Measurements from ENCODE around the gene RBM6. TPM values are rescaled to one million over a fixed set of nuclear protein-coding genes. Genes with fewer than 3 reads are reported as not detected.

RBM6 gene
- total and polyA plus RNA-seq, 2 of the 4 experiments (the other 2 are of a cell fraction), result 38.5 to 64.6 TPM

- no peaks in the 10 kb centered on the region for H3K36me3 ChIP-seq (ENCODE audit: control insufficient read depth, insufficient read depth, low read length)
- ChIA-PET CTCF (no interaction called here), POLR2A (ENCODE audit: unreplicated experiment) (no interaction called here)
- H4K91ac ChIP-seq (ENCODE audit: insufficient read depth, low read depth, low read length), result no peak overlapping the region
- no peaks in the 10 kb centered on the region for H3K9me3 ChIP-seq (ENCODE audit: control insufficient read depth, insufficient read depth, low read length)
- peaks cover 3% of the 10 kb centered on the region for H3K9me1 ChIP-seq (ENCODE audit: insufficient read depth, low read length)
- no peak overlapping the region for H3K4me2 ChIP-seq (ENCODE audit: low read depth, low read length)
- H2AK9ac ChIP-seq (replicated peaks; ENCODE audit: low read depth, low read length, poor library complexity), result no peak overlapping the region
- in situ Hi-C loops (cut with MboI; ENCODE audit: low sequenced_read_pairs), result no loop called here
- BruUV-seq (replicated peaks), result no TSS peak
- no peak overlapping the region for H2BK5ac ChIP-seq (ENCODE audit: low read depth, low read length, poor library complexity, severe bottlenecking)
- no peak overlapping the region for H2BK15ac ChIP-seq (ENCODE audit: low read depth, low read length)
- no peak overlapping the region for H4K5ac ChIP-seq (ENCODE audit: low read depth, low read length)
- H3K27ac ChIP-seq (ENCODE audit: insufficient read depth, low read length), result no peak overlapping the region
- peaks cover 4 to 11% of the 10 kb centered on the region in 2 experiments; a peak in 2 of 4 replicates for H3K79me1 ChIP-seq (ENCODE audit: low read depth in 1 of 2, low read length in 2 of 2)
- H2AFZ ChIP-seq (replicated peaks; ENCODE audit: low read length, poor library complexity), result no peak overlapping the region
- no peak overlapping the region for H4K8ac ChIP-seq (ENCODE audit: low read depth in 2 of 2, low read length in 2 of 2)
- ATAC-seq (ENCODE audit: low read depth) (no peak), DNase-seq (no peak)
- 69% methylated on average over 3 of the region's 3 CpGs; no CpG with 5 or more reads in 1 of the 2 experiments for WGBS, 2 experiments (ENCODE audit: extremely low coverage in 2 of 2, insufficient read length in 1 of 2)
- H2AK5ac ChIP-seq (ENCODE audit: low read depth, low read length), result no peak overlapping the region
- dilution Hi-C loops (cut with HindIII; ENCODE audit: low sequenced_read_pairs, unreplicated experiment), result no loop called here
- intact Hi-C loops (cut with micrococcal nuclease), result no loop called here
- peaks cover 12% of the 10 kb centered on the region for H4K20me1 ChIP-seq (ENCODE audit: insufficient read depth, low read length)
- TF ChIP-seq CHD1 (IDR thresholded peaks at IDR 0.05; ENCODE audit: low read depth, low read length) (no peak), MAFK (IDR thresholded peaks at IDR 0.05; ENCODE audit: low read depth, low read length) (peak; percentile 75)
- no peak overlapping the region for H2BK120ac ChIP-seq (ENCODE audit: low read depth, low read length)
- H2BK20ac ChIP-seq (ENCODE audit: low read depth, low read length), result no peak overlapping the region
- H3K23ac ChIP-seq (ENCODE audit: low read depth, low read length), result no peak overlapping the region
- H3K56ac ChIP-seq (ENCODE audit: extremely low read depth, insufficient read depth, low read length), result no peak overlapping the region
- H3K27me3 ChIP-seq (ENCODE audit: control insufficient read depth, insufficient read depth, low read length), result no peaks in the 10 kb centered on the region
- no peak overlapping the region for H3K4me3 ChIP-seq (ENCODE audit: insufficient read depth, low read depth, low read length)
- no peak overlapping the region for H3K18ac ChIP-seq (ENCODE audit: low read depth, low read length)
- H3K14ac ChIP-seq (replicated peaks; ENCODE audit: low read depth, low read length), result no peak overlapping the region
- peaks cover 4% of the 10 kb centered on the region; the same call in 1 of the 2 replicates for H3K4me1 ChIP-seq (ENCODE audit: control insufficient read depth, insufficient read depth, low read length)
- H3K4ac ChIP-seq (ENCODE audit: low read depth, low read length), result no peak overlapping the region
- H3K9ac ChIP-seq (ENCODE audit: low read depth, low read length), result no peak overlapping the region
Measured at GRCh38 chr3:49937090-49937489, 2.9 kb upstream of the RBM6 start.
